Hepatocyte (in vitro differentiated cells): ENCODE measurements around the gene CD200. TPM values are rescaled to one million over a fixed set of nuclear protein-coding genes. Genes with fewer than 3 reads are reported as not detected.

Source experiments
- DNase-seq: peaks from one replicate; pipeline ENCODE4 v3.0.0-alpha.2; 2016; ENCODE audit warnings: low spot score
- H2AFZ ChIP-seq: fragments of 200-600 bp; sonication (generic); 2 replicates; pipeline ENCODE4 v1.6.0; 2016; ENCODE audit warnings: antibody characterized with exemption, mild to moderate bottlenecking
- H3K27ac ChIP-seq: fragments of 200-600 bp; sonication (generic); 2 replicates; pipeline ENCODE4 v1.5.1; 2016; ENCODE audit warnings: mild to moderate bottlenecking
- H3K27me3 ChIP-seq: fragments of 200-600 bp; sonication (generic); 2 replicates; pipeline ENCODE4 v1.6.1; 2016
- H3K36me3 ChIP-seq: fragments of 200-600 bp; sonication (generic); replicated peaks from 2 replicates; pipeline ENCODE4 v1.5.1; 2016; ENCODE audit warnings: low read depth; ENCODE audit not compliant: insufficient read depth
- H3K4me1 ChIP-seq: fragments of 200-600 bp; sonication (generic); 2 replicates; pipeline ENCODE4 v1.5.1; 2016; ENCODE audit warnings: mild to moderate bottlenecking, moderate library complexity; ENCODE audit not compliant: insufficient read depth
- H3K4me2 ChIP-seq: fragments of 200-600 bp; sonication (generic); 2 replicates; pipeline ENCODE4 v1.6.0; 2016
- H3K4me3 ChIP-seq: fragments of 200-600 bp; sonication (generic); 2 replicates; pipeline ENCODE4 v1.5.1; 2016; ENCODE audit warnings: mild to moderate bottlenecking
- H3K79me2 ChIP-seq: fragments of 200-600 bp; sonication (generic); 2 replicates; pipeline ENCODE4 v1.6.0; 2017; ENCODE audit warnings: mild to moderate bottlenecking
- H3K9me2 ChIP-seq: fragments of 200-600 bp; sonication (generic); replicated peaks from 2 replicates; pipeline ENCODE4 v1.6.0; 2017; ENCODE audit warnings: mild to moderate bottlenecking; ENCODE audit not compliant: insufficient read depth
- H3K9me3 ChIP-seq: fragments of 200-600 bp; sonication (generic); 2 replicates; pipeline ENCODE4 v1.5.1; 2016; ENCODE audit warnings: low read depth, mild to moderate bottlenecking
- H4K20me1 ChIP-seq: fragments of 200-600 bp; sonication (generic); 2 replicates; pipeline ENCODE4 v1.6.0; 2016; ENCODE audit warnings: mild to moderate bottlenecking; ENCODE audit not compliant: insufficient read depth, poor library complexity, severe bottlenecking
- EZH2 ChIP-seq: fragments of 200-600 bp; sonication (generic); IDR thresholded peaks from 2 replicates; pipeline ENCODE4 v1.6.1; 2016; ENCODE audit warnings: antibody characterized with exemption, mild to moderate bottlenecking, borderline replicate concordance
- EZH2phosphoT487 ChIP-seq: fragments of 200-600 bp; sonication (generic); IDR thresholded peaks from one replicate; pipeline ENCODE4 v1.6.1; 2018; ENCODE audit warnings: antibody characterized with exemption, mild to moderate bottlenecking, low read depth, moderate library complexity; ENCODE audit not compliant: unreplicated experiment, severe bottlenecking
- WGBS: methylation state at CpG from one replicate; pipeline ENCODE4 v1.1.6; 2016; ENCODE audit warnings: low lambda C conversion rate; ENCODE audit errors: missing lambda C conversion rate; 5-methylcytosine and 5-hydroxymethylcytosine counted together
- polyA plus RNA-seq: library from polyadenylated mRNA; unstranded; fragments of >200 nt; fragmentation: Nextera tagmentation; extraction: Ambion mirVana; gene quantifications from 2 replicates; pipeline ENCODE4 v1.2.1, GENCODE V29; 2016
- total RNA-seq: library from RNA; depleted of rRNA; stranded (reverse); fragments of >200 nt; gene quantifications from 2 replicates; pipeline ENCODE4 v1.2.3, GENCODE V29; 2014
- TF ChIP-seq, protein P1 (sequence below): fragments of 200-600 bp; sonication (generic); IDR thresholded peaks from 2 replicates; pipeline ENCODE4 v1.5.1; 2016; ENCODE audit warnings: antibody characterized with exemption, mild to moderate bottlenecking; ENCODE audit not compliant: poor library complexity

Gene CD200
- total and polyA plus RNA-seq, 2 experiments from 2014 or later: 12.6 to 16.8 TPM

DNA sequence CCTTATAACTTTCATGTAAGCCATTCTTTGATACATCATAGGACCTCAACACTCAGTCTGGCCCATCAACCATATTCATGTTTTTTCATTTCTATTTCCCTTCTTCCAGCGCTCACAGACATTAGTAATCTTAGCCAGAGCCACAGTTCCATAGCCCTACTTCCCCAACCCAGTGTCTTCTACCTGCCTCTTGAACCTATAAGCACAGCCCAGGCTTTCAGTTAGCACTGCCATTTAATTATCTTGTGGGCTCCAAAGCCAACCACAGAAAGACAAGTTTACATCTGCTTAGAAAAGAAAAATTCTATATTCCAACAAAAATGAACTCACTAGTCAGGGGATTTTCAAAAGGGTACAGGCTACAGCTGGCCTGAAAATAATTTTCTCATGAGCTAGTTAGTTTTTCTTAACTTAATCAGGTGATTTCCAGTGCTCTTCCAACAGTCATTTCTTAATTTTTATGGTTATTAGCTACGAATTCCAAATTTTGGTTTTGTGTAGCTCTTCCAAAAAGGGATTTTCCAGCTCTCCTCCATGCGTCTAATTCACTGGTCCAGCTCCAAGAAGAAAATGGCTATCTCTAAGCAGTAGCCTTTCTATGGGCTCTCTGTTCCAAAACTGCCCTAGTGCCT lies 13.7 kb downstream of the CD200 start:
- peaks cover 2% of the 10 kb centered on the region for H3K79me2 ChIP-seq
- no peaks in the 10 kb centered on the region for H3K36me3 ChIP-seq
- no peak for DNase-seq
- H3K27me3 ChIP-seq: no peaks in the 10 kb centered on the region
- 89% methylated on average over 3 of the region's 3 CpGs for WGBS
- H3K4me1 ChIP-seq: no peaks in the 10 kb centered on the region
- no peak overlapping the region for H3K4me3 ChIP-seq
- TF ChIP-seq, protein P1, sequence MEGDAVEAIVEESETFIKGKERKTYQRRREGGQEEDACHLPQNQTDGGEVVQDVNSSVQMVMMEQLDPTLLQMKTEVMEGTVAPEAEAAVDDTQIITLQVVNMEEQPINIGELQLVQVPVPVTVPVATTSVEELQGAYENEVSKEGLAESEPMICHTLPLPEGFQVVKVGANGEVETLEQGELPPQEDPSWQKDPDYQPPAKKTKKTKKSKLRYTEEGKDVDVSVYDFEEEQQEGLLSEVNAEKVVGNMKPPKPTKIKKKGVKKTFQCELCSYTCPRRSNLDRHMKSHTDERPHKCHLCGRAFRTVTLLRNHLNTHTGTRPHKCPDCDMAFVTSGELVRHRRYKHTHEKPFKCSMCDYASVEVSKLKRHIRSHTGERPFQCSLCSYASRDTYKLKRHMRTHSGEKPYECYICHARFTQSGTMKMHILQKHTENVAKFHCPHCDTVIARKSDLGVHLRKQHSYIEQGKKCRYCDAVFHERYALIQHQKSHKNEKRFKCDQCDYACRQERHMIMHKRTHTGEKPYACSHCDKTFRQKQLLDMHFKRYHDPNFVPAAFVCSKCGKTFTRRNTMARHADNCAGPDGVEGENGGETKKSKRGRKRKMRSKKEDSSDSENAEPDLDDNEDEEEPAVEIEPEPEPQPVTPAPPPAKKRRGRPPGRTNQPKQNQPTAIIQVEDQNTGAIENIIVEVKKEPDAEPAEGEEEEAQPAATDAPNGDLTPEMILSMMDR: no peak
- TF ChIP-seq EZH2 (no peak), EZH2phosphoT487 (no peak)
- no peak overlapping the region for H3K4me2 ChIP-seq
- H2AFZ ChIP-seq: no peak overlapping the region
- no peaks in the 10 kb centered on the region for H3K9me3 ChIP-seq
- H3K9me2 ChIP-seq: no peaks in the 10 kb centered on the region
- no peak overlapping the region for H3K27ac ChIP-seq
- no peaks in the 10 kb centered on the region for H4K20me1 ChIP-seq

DNA sequence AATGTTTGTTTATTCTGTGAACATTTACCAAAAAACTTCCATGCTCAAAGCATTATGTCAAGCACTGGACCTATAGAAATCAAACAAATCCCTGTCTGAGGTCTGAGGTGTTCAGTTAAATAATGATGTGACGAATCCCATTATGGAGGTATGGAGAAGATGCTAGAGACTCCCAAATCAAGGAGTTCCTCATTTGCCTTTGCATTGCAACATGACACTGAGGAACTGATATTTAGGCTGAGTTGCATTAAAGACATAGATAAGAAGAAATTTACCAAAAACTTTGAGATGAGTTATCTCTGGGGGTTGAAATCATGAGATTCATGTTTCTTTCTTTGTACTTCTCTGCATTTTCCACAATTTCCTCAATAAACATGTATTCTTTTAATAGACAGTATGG lies 16.0 kb downstream of the CD200 start:
- no peaks in the 10 kb centered on the region for H3K79me2 ChIP-seq
- no peak overlapping the region for H3K27ac ChIP-seq
- no peaks in the 10 kb centered on the region for H3K36me3 ChIP-seq
- H2AFZ ChIP-seq: no peak overlapping the region
- no peak overlapping the region for H3K4me2 ChIP-seq
- H3K9me2 ChIP-seq: no peaks in the 10 kb centered on the region
- no peaks in the 10 kb centered on the region for H4K20me1 ChIP-seq
- no peaks in the 10 kb centered on the region for H3K9me3 ChIP-seq
- H3K4me3 ChIP-seq: no peak overlapping the region
- no peaks in the 10 kb centered on the region for H3K27me3 ChIP-seq
- no peak for TF ChIP-seq EZH2phosphoT487
- TF ChIP-seq, protein P1: no peak
- no peak for TF ChIP-seq EZH2
- DNase-seq: no peak
- H3K4me1 ChIP-seq: no peaks in the 10 kb centered on the region
- WGBS: 92% methylated on average over 1 of the region's 1 CpG

DNA sequence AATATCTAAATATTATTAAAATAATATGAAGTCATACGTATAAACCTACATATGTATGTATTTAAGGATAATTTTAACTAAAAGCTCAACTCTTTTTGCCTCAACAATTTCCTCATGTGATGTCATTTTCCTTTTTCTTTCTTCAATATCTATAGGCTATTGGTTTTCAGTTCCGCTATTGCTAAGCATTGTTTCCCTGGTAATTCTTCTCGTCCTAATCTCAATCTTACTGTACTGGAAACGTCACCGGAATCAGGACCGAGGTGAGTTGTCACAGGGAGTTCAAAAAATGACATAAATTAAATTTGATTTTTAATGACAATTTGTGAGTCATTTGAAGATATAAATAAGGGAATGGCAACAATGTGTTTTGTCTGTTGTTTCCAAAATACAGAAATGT lies 16.6 kb downstream of the CD200 start:
- Histone ChIP-seq H3K79me2 (no peaks in the 10 kb centered on the region), H2AFZ (no peak overlapping the region), H4K20me1 (no peaks in the 10 kb centered on the region), H3K4me3 (no peak overlapping the region), H3K36me3 (no peaks in the 10 kb centered on the region), H3K9me3 (no peaks in the 10 kb centered on the region), H3K9me2 (no peaks in the 10 kb centered on the region), H3K27me3 (no peaks in the 10 kb centered on the region), H3K27ac (no peak overlapping the region), H3K4me2 (no peak overlapping the region), H3K4me1 (no peaks in the 10 kb centered on the region)
- 96% methylated on average over 6 of the region's 6 CpGs for WGBS
- TF ChIP-seq EZH2: no peak
- no peak for TF ChIP-seq EZH2phosphoT487
- TF ChIP-seq, protein P1: no peak
- DNase-seq: no peak
